Hematopoietic multipotent progenitor cell treated with erythropoietin and hydrocortisone succinate and interleukin-3 and kit ligand, for 15 days (in vitro differentiated cells): ENCODE measurements around the gene ACTRT2.

Experiments used
- DNase-seq: peaks from one replicate; pipeline ENCODE4 v3.0.0-alpha.2; 2015; ENCODE audit warnings: low spot score

The ACTRT2 gene

GRCh38 chr1:2983706-2984398 lies 37.4 kb upstream of the ACTRT2 start:
- no peak for DNase-seq

GRCh38 chr1:2984399-2985061 lies 36.7 kb upstream of the ACTRT2 start:
- DNase-seq: no peak

GRCh38 chr1:2985067-2985561 lies 36.2 kb upstream of the ACTRT2 start:
- no peak for DNase-seq

GRCh38 chr1:2985694-2986548 lies 35.3 kb upstream of the ACTRT2 start:
- no peak for DNase-seq

- DNase-seq: no peak
These were observed 34.5 kb upstream of the ACTRT2 start for GRCh38 chr1:2986549-2987305.

GRCh38 chr1:2987773-2988172 lies 33.5 kb upstream of the ACTRT2 start:
- DNase-seq: no peak

- DNase-seq: no peak
These were observed 33.0 kb upstream of the ACTRT2 start for GRCh38 chr1:2988256-2988655.

- DNase-seq: no peak
These were observed 32.1 kb upstream of the ACTRT2 start for GRCh38 chr1:2989185-2989584.

- no peak for DNase-seq
These were observed 31.3 kb upstream of the ACTRT2 start for GRCh38 chr1:2989976-2990375.

- no peak for DNase-seq
These were observed 30.7 kb upstream of the ACTRT2 start for GRCh38 chr1:2990376-2991115.

GRCh38 chr1:2991753-2992495 lies 29.3 kb upstream of the ACTRT2 start:
- DNase-seq: no peak

- DNase-seq: no peak
These were observed 22.7 kb upstream of the ACTRT2 start for GRCh38 chr1:2998503-2999100.

GRCh38 chr1:2999138-2999537 lies 22.1 kb upstream of the ACTRT2 start:
- no peak for DNase-seq

GRCh38 chr1:2999571-2999970 lies 21.7 kb upstream of the ACTRT2 start:
- DNase-seq: no peak

- DNase-seq: no peak
These were observed 21.1 kb upstream of the ACTRT2 start for GRCh38 chr1:3000214-3000613.

GRCh38 chr1:3000671-3001470 lies 20.4 kb upstream of the ACTRT2 start:
- no peak for DNase-seq

- no peak for DNase-seq
These were observed 19.6 kb upstream of the ACTRT2 start for GRCh38 chr1:3001471-3002348.

- no peak for DNase-seq
These were observed 18.8 kb upstream of the ACTRT2 start for GRCh38 chr1:3002349-3003038.
